Placental pericyte (primary cell): Measurements from ENCODE around the gene NXNL2. TPM values are rescaled to one million over a fixed set of nuclear protein-coding genes. Genes with fewer than 3 reads are reported as not detected.

ENCODE experiments used
- total RNA-seq: library from RNA; depleted of rRNA; stranded (reverse); fragments of >200 nt; gene quantifications from 2 replicates; pipeline ENCODE4 v1.2.3, GENCODE V29; 2012

Gene NXNL2
- 0.22 and 1.3 TPM in 2 replicates for total RNA-seq

DNA sequence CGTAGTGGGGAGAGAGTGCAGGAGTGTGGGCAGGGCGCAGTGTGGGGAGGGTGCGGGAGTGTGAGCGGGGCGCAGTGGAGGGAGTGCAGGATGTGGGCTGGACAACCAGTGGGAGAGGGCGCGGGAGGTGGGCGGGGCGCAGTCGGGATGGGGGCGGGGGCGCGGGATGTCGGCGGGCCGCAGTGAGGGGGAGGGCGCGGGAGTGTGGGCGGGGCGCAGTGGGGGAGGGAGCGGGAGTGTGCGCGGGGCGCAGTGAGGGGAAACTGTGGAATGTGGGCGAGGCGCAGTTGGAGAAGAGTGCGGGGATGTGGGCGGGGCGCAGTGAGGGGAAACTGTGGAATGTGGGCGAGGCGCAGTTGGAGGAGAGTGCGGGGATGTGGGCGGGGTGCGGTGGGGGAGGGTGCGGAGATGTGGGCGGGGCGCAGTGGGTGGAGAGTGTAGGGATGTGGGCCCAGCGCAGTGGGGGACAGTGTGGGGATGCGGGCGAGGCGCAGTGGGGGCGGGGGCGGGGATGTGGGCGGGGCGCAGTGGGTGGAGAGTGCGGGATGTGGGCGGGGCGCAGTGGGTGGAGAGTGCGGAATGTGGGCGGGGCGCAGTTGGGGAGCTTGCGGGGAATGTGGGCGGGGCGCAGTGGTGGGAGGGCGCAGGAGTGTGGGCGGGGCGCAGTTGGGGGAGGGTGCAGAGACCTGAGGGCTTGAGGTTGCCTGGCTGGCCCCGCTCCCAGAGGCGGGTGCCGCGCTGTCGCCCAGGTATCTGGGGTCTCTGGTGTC, at the start of gene NXNL2:
TSS of gene NXNL2 (plus strand) at position 723 of the 770 bp plus-strand sequence. CDS start 257 bp downstream, outside the sequence.

Other genes starting within 250 kb of the NXNL2 start
- 74.6 and 139 TPM in 2 replicates for gene SPIN1, start 146.7 kb upstream of the NXNL2 start, total RNA-seq